GM10248 (cell line): ENCODE measurements around the gene BRF1.
"Not testable (repeated sequence)": the region's sequence is repeated elsewhere in the genome, so short reads cannot be mapped to it uniquely, and the experiment has no call there.

ENCODE experiments used
- CTCF ChIA-PET: fragments of 300-600 bp; sonication (Branson Sonifier 250); formaldehyde crosslinking; extraction: SDS; loops from one replicate; lab custom pipeline; 2021; ENCODE audit warnings: antibody characterized with exemption; lab: Yijun Ruan, JAX
- POLR2A ChIA-PET: fragments of 350-650 bp; sonication (Branson Sonifier 250); formaldehyde crosslinking; extraction: SDS; loops from one replicate; lab custom pipeline; 2020; ENCODE audit warnings: antibody characterized with exemption; lab: Yijun Ruan, JAX
- DNase-seq: peaks from one replicate; pipeline ENCODE4 v3.0.0; 2012; ENCODE audit errors: extremely low spot score
- TF ChIP-seq, protein P1 (sequence below): IDR thresholded peaks from 2 replicates; pipeline ENCODE4 v1.5.1; 2012; ENCODE audit warnings: mild to moderate bottlenecking, low read depth; ENCODE audit errors: extremely low read depth, missing control alignments, control extremely low read depth

The BRF1 gene

DNA sequence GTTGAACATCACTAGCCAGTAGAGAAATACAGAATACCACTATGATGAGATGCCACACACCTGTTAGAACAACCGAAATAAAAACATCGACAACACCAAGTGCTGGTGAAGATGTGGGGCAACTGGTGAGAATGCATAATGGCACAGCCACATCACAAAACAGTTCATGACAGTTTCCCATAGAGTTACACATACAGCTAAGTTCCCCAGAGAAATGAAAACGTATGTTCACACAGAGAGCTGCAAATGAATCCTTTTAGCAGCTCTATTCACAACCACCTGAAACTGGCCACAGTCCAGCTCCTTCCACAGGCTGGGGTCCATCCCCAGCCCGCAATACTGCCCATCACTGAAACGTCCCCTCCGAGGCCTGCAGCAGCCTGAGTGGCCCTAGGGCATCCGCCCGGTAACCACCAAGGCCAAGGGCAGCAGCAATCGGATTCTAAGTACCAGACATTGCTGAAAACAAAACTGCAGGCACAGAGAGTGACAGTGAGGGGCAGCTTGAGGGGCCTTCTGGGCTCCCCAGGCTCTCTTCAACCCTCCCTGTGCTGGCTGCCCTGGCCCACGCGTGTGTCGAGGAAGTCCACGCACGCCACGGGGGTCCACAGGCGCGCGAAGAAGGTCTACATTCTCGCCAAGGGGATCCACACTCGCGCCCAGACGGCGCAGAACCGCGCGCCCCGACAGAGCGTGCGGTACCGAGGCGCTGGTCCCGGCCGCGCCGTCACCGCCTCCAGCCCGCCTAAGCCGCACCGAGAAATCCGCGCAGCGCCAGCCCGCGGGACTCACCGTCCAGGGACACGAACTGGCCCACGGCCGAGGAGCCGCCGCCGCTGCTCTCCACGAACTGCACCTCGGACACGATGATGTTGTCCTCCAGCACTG, 903 bp downstream of the BRF1 start:
- DNase-seq: no peak
- ChIA-PET CTCF (interaction anchor here (1.8 kb wide), 2 partner anchors 9 to 17 kb away, joined by 4 to 5 read pairs; no protein-coding TSS in a partner anchor), POLR2A (interaction anchor here (1.3 kb wide), 1 partner anchor 15 kb away, joined by 9 read pairs; the partner anchor contains the start of gene PACS2)
- TF ChIP-seq, protein P1, sequence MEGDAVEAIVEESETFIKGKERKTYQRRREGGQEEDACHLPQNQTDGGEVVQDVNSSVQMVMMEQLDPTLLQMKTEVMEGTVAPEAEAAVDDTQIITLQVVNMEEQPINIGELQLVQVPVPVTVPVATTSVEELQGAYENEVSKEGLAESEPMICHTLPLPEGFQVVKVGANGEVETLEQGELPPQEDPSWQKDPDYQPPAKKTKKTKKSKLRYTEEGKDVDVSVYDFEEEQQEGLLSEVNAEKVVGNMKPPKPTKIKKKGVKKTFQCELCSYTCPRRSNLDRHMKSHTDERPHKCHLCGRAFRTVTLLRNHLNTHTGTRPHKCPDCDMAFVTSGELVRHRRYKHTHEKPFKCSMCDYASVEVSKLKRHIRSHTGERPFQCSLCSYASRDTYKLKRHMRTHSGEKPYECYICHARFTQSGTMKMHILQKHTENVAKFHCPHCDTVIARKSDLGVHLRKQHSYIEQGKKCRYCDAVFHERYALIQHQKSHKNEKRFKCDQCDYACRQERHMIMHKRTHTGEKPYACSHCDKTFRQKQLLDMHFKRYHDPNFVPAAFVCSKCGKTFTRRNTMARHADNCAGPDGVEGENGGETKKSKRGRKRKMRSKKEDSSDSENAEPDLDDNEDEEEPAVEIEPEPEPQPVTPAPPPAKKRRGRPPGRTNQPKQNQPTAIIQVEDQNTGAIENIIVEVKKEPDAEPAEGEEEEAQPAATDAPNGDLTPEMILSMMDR: no peak

DNA sequence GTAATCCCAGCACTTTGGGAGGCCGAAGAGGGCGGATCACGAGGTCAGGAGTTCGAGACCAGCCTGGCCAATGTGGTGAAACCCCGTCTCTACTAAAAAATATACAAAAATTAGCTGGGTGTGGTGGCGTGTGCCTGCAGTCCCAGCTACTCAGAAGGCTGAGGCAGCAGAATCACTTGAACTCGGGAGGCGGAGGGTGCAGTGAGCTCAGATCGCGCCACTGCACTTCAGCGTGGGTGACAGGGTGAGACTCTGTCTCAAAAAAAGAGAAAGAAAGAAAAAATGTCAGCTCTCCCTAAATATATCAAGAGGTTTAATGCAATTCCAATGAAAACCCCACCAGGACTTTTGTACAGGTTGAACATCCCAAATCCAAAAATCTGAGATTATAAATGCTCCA, 3.5 kb downstream of the BRF1 start:
- DNase-seq, POLR2A ChIA-PET: not testable (repeated sequence)
- CTCF ChIA-PET: interaction anchor here (0.7 to 1.2 kb wide), 2 partner anchors 10 to 17 kb away, joined by 3 read pairs; partner anchors contain the start of gene PACS2

DNA sequence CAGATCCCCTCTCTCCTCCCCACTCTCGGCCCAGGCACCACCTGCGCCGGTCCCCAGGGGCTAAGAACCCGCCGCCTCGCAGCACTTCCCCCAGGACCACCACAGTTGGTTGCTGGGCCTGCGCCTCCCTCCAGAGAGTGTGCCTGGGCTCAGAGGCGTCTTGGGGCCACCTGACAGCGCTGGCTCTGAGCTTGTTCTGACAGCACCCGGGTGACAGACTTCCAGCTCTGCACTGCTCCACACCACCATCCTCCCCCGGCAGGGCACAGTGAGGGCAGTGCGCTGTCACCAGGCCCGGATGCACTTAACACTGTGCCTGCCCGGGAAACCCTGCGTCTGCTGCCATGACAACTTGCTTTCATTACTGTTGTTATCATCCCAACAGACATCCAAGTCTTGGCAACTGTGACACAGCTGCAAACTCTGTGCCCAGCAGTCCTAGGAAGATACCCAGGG, 6.6 kb downstream of the BRF1 start:
- CTCF ChIA-PET: interaction anchor here (1.2 to 2.7 kb wide), 3 partner anchors 17 to 39 kb away, joined by 3 to 6 read pairs (median 3); no protein-coding TSS in a partner anchor
- POLR2A ChIA-PET: no interaction called here
- DNase-seq: no peak
- TF ChIP-seq, protein P1: no peak

DNA sequence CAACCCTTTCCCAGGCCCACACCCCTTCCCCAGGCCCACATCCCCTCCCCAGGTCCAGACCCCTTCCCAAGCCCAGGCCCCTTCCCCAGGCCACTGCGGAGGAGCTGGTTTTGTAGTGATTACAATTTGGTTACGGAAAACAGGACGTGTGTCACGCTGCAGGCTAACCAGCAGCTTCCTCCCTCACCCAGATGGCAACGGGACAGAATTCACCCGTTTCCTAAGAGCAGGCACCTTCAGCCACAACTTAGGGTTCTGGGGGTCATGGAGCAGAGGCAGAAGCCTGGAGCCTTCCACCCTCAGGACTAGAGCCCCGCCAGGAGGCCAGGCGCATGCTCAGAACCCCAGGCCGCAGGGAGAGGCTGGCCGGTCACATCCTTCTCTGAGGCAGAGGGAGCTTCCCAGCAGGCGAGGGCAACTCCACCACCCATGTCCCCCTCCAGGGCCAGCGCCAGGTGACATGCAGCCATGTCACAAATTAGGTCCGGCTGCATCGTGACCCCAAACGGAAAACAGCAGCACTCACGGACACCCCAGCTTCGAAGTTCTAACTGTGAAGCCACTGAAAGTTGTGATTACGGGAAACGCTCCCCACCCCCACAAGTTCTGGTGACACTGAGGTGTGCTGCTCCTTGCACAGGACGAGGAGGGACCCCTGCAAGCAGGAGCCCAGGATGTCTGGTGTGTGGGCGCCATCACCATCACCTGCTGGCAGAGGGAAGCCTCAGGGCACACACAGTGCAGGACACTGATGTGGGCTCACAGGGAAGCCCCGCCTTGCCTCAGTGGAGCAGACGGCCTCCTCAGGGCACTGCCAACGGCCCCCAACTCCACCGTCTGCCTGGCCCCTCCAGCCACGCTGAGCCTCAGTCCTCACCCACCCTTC, 7.7 kb downstream of the BRF1 start:
- POLR2A ChIA-PET: no interaction called here

DNA sequence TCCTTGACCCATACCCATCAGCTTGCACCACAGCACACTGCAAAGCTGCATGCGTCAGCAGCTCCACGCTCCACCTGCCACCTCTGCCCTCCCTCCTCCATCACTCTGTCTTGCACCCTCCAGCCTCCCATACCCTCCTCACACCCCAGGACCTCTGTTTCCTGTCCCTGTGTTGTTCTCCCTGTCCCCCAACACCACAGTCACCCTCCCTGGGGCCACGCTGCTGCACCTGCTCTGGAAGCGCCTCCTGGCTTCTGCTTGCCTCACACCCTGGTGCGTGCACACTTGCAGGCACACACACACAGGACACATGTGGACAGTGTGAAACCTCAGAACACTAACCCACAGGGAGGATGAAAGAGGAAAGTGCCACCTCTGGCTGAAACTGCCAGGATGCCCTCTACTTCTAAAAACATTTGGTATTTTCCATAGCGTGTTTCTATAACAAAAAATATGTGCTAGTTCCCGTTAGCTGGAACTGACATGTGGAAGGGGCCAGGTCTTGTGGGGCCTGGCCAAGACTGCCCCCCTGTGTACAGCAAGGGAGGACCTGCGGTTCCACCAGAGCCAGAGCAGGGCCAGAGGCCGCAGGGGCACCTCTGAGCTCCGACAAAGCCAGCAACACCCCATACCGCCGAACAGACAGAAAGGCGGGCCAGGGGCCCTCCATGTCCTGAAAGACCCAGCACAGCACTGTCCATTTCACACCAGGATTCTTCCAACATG, 10.0 kb downstream of the BRF1 start:
- CTCF ChIA-PET: interaction anchor here (1.0 to 2.0 kb wide), 3 partner anchors 10 to 245 kb away, joined by 3 to 5 read pairs (median 3); partner anchors contain the start of gene BRF1
- POLR2A ChIA-PET: interaction anchor here (0.5 kb wide), 1 partner anchor 369 kb away, joined by 4 read pairs; no protein-coding TSS in a partner anchor
- TF ChIP-seq, protein P1: peak; percentile 28
- no peak for DNase-seq

More for the DNA sequence above, 7.7 kb downstream of the BRF1 start:
- TF ChIP-seq, protein P1: no peak
- CTCF ChIA-PET: interaction anchor here (1.2 to 1.7 kb wide), 3 partner anchors 21 to 203 kb away, joined by 3 to 4 read pairs (median 3); partner anchors contain the start of gene PACS2
- DNase-seq: no peak

DNA sequence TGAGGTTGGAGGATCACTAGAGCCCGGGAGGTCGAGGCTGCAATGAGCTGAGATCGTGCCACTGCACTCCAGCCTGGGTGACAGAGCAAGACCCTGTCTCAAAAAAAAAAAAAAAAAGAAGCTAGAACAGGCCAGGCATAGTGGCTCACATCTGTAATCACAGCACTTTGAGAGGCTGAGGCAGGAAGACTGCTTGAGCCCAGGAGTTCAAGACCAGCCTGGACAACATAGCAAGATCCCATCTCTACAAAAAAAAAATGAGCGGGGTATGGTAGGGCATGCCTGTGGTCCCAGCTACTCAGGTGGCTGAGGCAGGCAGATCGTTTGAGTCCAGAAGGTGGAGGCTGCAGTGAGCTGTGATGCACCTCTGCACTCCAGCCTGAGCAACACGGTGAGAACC, 11.9 kb downstream of the BRF1 start:
- CTCF ChIA-PET: interaction anchor here (1.1 to 1.6 kb wide), 5 partner anchors 9 to 41 kb away, joined by 3 read pairs; partner anchors contain the start of genes BTBD6 and PACS2
- DNase-seq, POLR2A ChIA-PET: not testable (repeated sequence)
